GM23338 (cell line): ENCODE measurements around the gene TNFRSF21. TPM values are rescaled to one million over a fixed set of nuclear protein-coding genes. Genes with fewer than 3 reads are reported as not detected.

Experiments used
- ATAC-seq: fragments of 200-7000 bp; cut with Tn5 transposase; 3 replicates; pipeline ENCODE4 v1.9.1; 2020
- DNase-seq: peaks from one replicate; pipeline ENCODE4 v3.0.0-alpha.2; 2015; ENCODE audit warnings: low spot score
- H2AFZ ChIP-seq: fragments of 200-600 bp; sonication (generic); 2 replicates; pipeline ENCODE4 v1.8.0; 2016; ENCODE audit warnings: antibody characterized with exemption, mild to moderate bottlenecking, moderate library complexity
- H3F3A ChIP-seq: fragments of 200-600 bp; sonication (generic); replicated peaks from 2 replicates; pipeline ENCODE4 v1.8.0; 2017; ENCODE audit warnings: antibody characterized with exemption, mixed run types, low read depth
- H3K27ac ChIP-seq: fragments of 200-600 bp; sonication (generic); 2 replicates; pipeline ENCODE4 v1.6.1; 2016; ENCODE audit warnings: low read depth
- H3K27me3 ChIP-seq: fragments of 200-600 bp; sonication (generic); 2 replicates; pipeline ENCODE4 v1.8.0; 2016; ENCODE audit warnings: mild to moderate bottlenecking, mixed run types, moderate library complexity; ENCODE audit not compliant: insufficient read depth
- H3K36me3 ChIP-seq: fragments of 200-600 bp; sonication (generic); 2 replicates; pipeline ENCODE4 v1.8.0; 2016; ENCODE audit warnings: mild to moderate bottlenecking; ENCODE audit not compliant: insufficient read depth
- H3K4me1 ChIP-seq: fragments of 200-600 bp; sonication (generic); 2 replicates; pipeline ENCODE4 v1.8.0; 2016; ENCODE audit warnings: mild to moderate bottlenecking, moderate library complexity; ENCODE audit not compliant: insufficient read depth
- H3K4me2 ChIP-seq: fragments of 200-600 bp; sonication (generic); 2 replicates; pipeline ENCODE4 v1.7.1; 2017; ENCODE audit warnings: mixed run types
- H3K4me3 ChIP-seq: fragments of 200-600 bp; sonication (generic); 2 replicates; pipeline ENCODE4 v1.6.1; 2016; ENCODE audit warnings: mixed run types
- H3K79me2 ChIP-seq: fragments of 200-600 bp; sonication (generic); replicated peaks from 2 replicates; pipeline ENCODE4 v1.8.0; 2017; ENCODE audit warnings: mild to moderate bottlenecking; ENCODE audit not compliant: insufficient read depth
- H3K9me2 ChIP-seq: fragments of 200-600 bp; sonication (generic); 2 replicates; pipeline ENCODE4 v1.8.0; 2017; ENCODE audit not compliant: insufficient read depth
- H4K20me1 ChIP-seq: fragments of 200-600 bp; sonication (generic); replicated peaks from 2 replicates; pipeline ENCODE4 v1.8.0; 2017; ENCODE audit warnings: mild to moderate bottlenecking; ENCODE audit not compliant: insufficient read depth
- H3K27ac Mint-ChIP-seq: 2 replicates; pipeline ENCODE4 v1.8.0; 2020; ENCODE audit warnings: inconsistent platforms, mild to moderate bottlenecking, moderate library complexity, mixed read lengths
- H3K27me3 Mint-ChIP-seq: 3 replicates; pipeline ENCODE4 v1.8.0; 2022; ENCODE audit warnings: low read depth, mild to moderate bottlenecking, moderate library complexity, mixed read lengths, inconsistent platforms; ENCODE audit not compliant: insufficient read depth, poor library complexity
- H3K36me3 Mint-ChIP-seq: 3 replicates; pipeline ENCODE4 v1.8.0; 2021; ENCODE audit warnings: low read depth, mild to moderate bottlenecking, inconsistent platforms, moderate library complexity, mixed read lengths
- H3K4me1 Mint-ChIP-seq: 3 replicates; pipeline ENCODE4 v1.8.0; 2020; ENCODE audit warnings: mild to moderate bottlenecking, inconsistent platforms, mixed read lengths
- H3K4me3 Mint-ChIP-seq: 3 replicates; pipeline ENCODE4 v1.8.0; 2021; ENCODE audit warnings: moderate library complexity, mild to moderate bottlenecking, inconsistent platforms, mixed read lengths
- H3K9me3 Mint-ChIP-seq: 3 replicates; pipeline ENCODE4 v1.8.0; 2020; ENCODE audit warnings: moderate library complexity, mild to moderate bottlenecking, inconsistent platforms, mixed read lengths
- CREB1 ChIP-seq: fragments of 250-450 bp; sonication (Bioruptor Pico); IDR thresholded peaks from 2 replicates; pipeline ENCODE4 v1.5.0; 2020; ENCODE audit warnings: low read depth, mild to moderate bottlenecking, moderate library complexity
- CTCF ChIP-seq, 2 experiments: fragments of 200-600 bp in 1 of 2; sonication (generic) in 1 of 2; conservative IDR thresholded peaks; 2 replicates each; pipeline versions ENCODE4 v1.5.1 to v1.6.1; 2016 to 2017; ENCODE audit warnings: antibody characterized with exemption in 2 of 2, low read depth in 2 of 2, mild to moderate bottlenecking in 2 of 2, moderate library complexity in 1 of 2
- ETS1 ChIP-seq: IDR thresholded peaks from 2 replicates; pipeline ENCODE4 v1.6.1; 2016; ENCODE audit warnings: antibody characterized with exemption
- EZH2 ChIP-seq: fragments of 200-600 bp; sonication (generic); IDR thresholded peaks from one replicate; pipeline ENCODE4 v1.8.0; 2017; ENCODE audit warnings: antibody characterized with exemption, mild to moderate bottlenecking, low read depth; ENCODE audit not compliant: unreplicated experiment
- EZH2phosphoT487 ChIP-seq: fragments of 200-600 bp; sonication (generic); IDR thresholded peaks from one replicate; pipeline ENCODE4 v1.8.1; 2018; ENCODE audit warnings: antibody characterized with exemption; ENCODE audit not compliant: unreplicated experiment
- JUNB ChIP-seq: IDR thresholded peaks from one replicate; pipeline ENCODE4 v1.6.1; 2016; ENCODE audit warnings: antibody characterized with exemption; ENCODE audit not compliant: unreplicated experiment
- NANOG ChIP-seq: IDR thresholded peaks from 2 replicates; pipeline ENCODE4 v1.6.1; 2016; ENCODE audit warnings: antibody characterized with exemption, borderline replicate concordance
- POLR2AphosphoS5 ChIP-seq: IDR thresholded peaks from 2 replicates; pipeline ENCODE4 v1.6.1; 2016; ENCODE audit warnings: antibody characterized with exemption, low read depth
- REST ChIP-seq: IDR thresholded peaks from one replicate; pipeline ENCODE4 v1.6.1; 2018; ENCODE audit warnings: antibody characterized with exemption; ENCODE audit not compliant: unreplicated experiment
- STAT1 ChIP-seq: IDR thresholded peaks from one replicate; pipeline ENCODE4 v1.6.1; 2016; ENCODE audit warnings: antibody characterized with exemption; ENCODE audit not compliant: unreplicated experiment
- ZNF114 ChIP-seq: fragments of 250-450 bp; sonication (Bioruptor Pico); IDR thresholded peaks from 2 replicates; pipeline ENCODE4 v1.5.0; 2020; ENCODE audit warnings: mild to moderate bottlenecking, moderate library complexity
- polyA plus RNA-seq: library from polyadenylated mRNA; unstranded; fragments of >200 nt; fragmentation: Nextera tagmentation; extraction: Ambion mirVana; gene quantifications from 2 replicates; pipeline ENCODE4 v1.2.1, GENCODE V29; 2016
- total RNA-seq: library from RNA; depleted of rRNA; stranded (reverse); fragments of >200 nt; shearing (Covaris generic); gene quantifications from 2 replicates; pipeline ENCODE4 v1.2.3, GENCODE V29; 2014
- TF ChIP-seq, protein P1 (sequence below): fragments of 250-450 bp; sonication (Bioruptor Pico); IDR thresholded peaks from 2 replicates; pipeline ENCODE4 v1.5.0; 2020; ENCODE audit warnings: mild to moderate bottlenecking, moderate library complexity

The TNFRSF21 gene
- total and polyA plus RNA-seq, 2 experiments from 2014 or later: 22.1 to 48.1 TPM

DNA sequence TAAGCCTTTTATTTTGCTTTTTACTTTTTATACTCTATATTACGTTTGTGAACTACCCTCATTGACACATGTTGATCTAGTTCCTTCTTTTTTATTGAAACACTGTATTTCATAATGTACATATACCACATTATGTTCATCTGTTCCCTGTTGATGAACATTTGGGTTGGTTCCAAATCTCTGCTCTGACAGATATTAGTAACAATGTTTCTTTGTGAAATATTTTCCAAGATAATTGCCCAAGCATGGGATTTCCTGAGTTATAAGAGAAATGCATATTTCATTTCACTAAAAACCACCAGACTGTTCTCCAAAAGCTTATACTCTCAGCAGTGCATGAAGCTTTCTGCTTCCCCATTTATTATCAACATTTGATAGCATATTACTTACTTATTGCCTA lies 44.2 kb upstream of the TNFRSF21 start:
- no peaks in the 10 kb centered on the region for H4K20me1 ChIP-seq
- H3K4me1 Mint-ChIP-seq: peaks cover 14% of the 10 kb centered on the region

More for the DNA sequence above, 44.2 kb upstream of the TNFRSF21 start:
- Histone ChIP-seq H2AFZ (no peak overlapping the region), H3K27ac (no peak overlapping the region), H3K9me2 (peaks cover 9% of the 10 kb centered on the region; the same call in 1 of the 2 replicates), H3K4me1 (peaks cover 6% of the 10 kb centered on the region; the same call in 1 of the 2 replicates), H3F3A (no peaks in the 10 kb centered on the region), H3K4me3 (no peak overlapping the region), H3K27me3 (no peaks in the 10 kb centered on the region), H3K4me2 (no peak overlapping the region), H3K79me2 (no peaks in the 10 kb centered on the region), H3K36me3 (no peaks in the 10 kb centered on the region)
- DNase-seq (no peak), ATAC-seq (no peak)
- Mint-ChIP-seq H3K27ac (no peak overlapping the region), H3K4me3 (no peak overlapping the region), H3K9me3 (no peaks in the 10 kb centered on the region), H3K36me3 (no peaks in the 10 kb centered on the region), H3K27me3 (peaks cover 4% of the 10 kb centered on the region)
- TF ChIP-seq POLR2AphosphoS5 (no peak), STAT1 (no peak), REST (no peak), EZH2phosphoT487 (no peak), CTCF (conservative IDR thresholded peaks at IDR 0.05; ENCODE audit: low read depth in 2 of 2) (no peak), CREB1 (CRISPR knock-in tag) (no peak), ZNF114 (CRISPR knock-in tag) (no peak), NANOG (no peak), EZH2 (no peak), JUNB (no peak), ETS1 (no peak)
- TF ChIP-seq, protein P1, sequence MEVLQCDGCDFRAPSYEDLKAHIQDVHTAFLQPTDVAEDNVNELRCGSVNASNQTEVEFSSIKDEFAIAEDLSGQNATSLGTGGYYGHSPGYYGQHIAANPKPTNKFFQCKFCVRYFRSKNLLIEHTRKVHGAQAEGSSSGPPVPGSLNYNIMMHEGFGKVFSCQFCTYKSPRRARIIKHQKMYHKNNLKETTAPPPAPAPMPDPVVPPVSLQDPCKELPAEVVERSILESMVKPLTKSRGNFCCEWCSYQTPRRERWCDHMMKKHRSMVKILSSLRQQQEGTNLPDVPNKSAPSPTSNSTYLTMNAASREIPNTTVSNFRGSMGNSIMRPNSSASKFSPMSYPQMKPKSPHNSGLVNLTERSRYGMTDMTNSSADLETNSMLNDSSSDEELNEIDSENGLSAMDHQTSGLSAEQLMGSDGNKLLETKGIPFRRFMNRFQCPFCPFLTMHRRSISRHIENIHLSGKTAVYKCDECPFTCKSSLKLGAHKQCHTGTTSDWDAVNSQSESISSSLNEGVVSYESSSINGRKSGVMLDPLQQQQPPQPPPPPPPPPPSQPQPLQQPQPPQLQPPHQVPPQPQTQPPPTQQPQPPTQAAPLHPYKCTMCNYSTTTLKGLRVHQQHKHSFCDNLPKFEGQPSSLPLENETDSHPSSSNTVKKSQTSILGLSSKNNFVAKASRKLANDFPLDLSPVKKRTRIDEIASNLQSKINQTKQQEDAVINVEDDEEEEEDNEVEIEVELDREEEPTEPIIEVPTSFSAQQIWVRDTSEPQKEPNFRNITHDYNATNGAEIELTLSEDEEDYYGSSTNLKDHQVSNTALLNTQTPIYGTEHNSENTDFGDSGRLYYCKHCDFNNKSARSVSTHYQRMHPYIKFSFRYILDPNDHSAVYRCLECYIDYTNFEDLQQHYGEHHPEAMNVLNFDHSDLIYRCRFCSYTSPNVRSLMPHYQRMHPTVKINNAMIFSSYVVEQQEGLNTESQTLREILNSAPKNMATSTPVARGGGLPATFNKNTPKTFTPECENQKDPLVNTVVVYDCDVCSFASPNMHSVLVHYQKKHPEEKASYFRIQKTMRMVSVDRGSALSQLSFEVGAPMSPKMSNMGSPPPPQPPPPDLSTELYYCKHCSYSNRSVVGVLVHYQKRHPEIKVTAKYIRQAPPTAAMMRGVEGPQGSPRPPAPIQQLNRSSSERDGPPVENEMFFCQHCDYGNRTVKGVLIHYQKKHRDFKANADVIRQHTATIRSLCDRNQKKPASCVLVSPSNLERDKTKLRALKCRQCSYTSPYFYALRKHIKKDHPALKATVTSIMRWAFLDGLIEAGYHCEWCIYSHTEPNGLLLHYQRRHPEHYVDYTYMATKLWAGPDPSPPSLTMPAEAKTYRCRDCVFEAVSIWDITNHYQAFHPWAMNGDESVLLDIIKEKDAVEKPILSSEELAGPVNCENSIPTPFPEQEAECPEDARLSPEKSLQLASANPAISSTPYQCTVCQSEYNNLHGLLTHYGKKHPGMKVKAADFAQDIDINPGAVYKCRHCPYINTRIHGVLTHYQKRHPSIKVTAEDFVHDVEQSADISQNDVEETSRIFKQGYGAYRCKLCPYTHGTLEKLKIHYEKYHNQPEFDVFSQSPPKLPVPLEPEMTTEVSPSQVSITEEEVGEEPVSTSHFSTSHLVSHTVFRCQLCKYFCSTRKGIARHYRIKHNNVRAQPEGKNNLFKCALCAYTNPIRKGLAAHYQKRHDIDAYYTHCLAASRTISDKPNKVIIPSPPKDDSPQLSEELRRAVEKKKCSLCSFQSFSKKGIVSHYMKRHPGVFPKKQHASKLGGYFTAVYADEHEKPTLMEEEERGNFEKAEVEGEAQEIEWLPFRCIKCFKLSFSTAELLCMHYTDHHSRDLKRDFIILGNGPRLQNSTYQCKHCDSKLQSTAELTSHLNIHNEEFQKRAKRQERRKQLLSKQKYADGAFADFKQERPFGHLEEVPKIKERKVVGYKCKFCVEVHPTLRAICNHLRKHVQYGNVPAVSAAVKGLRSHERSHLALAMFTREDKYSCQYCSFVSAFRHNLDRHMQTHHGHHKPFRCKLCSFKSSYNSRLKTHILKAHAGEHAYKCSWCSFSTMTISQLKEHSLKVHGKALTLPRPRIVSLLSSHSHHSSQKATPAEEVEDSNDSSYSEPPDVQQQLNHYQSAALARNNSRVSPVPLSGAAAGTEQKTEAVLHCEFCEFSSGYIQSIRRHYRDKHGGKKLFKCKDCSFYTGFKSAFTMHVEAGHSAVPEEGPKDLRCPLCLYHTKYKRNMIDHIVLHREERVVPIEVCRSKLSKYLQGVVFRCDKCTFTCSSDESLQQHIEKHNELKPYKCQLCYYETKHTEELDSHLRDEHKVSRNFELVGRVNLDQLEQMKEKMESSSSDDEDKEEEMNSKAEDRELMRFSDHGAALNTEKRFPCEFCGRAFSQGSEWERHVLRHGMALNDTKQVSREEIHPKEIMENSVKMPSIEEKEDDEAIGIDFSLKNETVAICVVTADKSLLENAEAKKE: no peak
